Activated T-cell treated with anti-CD3 and anti-CD28 coated beads for 4 hours (primary cell): Measurements from ENCODE around the gene C20orf96.
"Not testable (repeated sequence)": the region's sequence is repeated elsewhere in the genome, so short reads cannot be mapped to it uniquely, and the experiment has no call there.

Experiments used
- DNase-seq: peaks from one replicate; pipeline ENCODE4 v3.0.0-alpha.2; 2020

Gene C20orf96

DNA sequence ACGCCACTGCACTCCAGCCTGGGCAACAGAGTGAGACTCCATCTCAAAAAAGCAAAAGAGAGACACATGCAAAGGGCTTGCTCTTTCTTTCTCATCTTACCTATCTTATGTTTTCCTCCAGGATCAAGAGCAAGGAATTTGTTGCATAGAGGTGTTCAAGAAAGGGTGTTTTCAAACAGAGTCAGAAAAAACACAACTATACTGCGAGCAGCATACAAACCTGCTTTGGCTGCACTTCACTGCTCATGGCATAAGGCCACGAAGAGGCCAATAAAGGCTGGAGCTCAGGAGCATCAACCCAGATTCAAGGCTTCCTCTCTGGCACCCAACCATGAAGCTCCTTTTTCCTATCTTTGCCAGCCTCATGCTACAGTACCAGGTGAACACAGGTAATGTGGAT, 63.6 kb downstream of the C20orf96 start, which contains the start of gene DEFB129:
Gene DEFB129 (plus strand): TSS at position 301 of the 400 bp plus-strand sequence. CDS start 31 bp downstream, at position 332.
- DNase-seq = no peak

- DNase-seq = not testable (repeated sequence)
These were observed 64.7 kb downstream of the C20orf96 start for GRCh38 chr20:225879-226278.

DNA sequence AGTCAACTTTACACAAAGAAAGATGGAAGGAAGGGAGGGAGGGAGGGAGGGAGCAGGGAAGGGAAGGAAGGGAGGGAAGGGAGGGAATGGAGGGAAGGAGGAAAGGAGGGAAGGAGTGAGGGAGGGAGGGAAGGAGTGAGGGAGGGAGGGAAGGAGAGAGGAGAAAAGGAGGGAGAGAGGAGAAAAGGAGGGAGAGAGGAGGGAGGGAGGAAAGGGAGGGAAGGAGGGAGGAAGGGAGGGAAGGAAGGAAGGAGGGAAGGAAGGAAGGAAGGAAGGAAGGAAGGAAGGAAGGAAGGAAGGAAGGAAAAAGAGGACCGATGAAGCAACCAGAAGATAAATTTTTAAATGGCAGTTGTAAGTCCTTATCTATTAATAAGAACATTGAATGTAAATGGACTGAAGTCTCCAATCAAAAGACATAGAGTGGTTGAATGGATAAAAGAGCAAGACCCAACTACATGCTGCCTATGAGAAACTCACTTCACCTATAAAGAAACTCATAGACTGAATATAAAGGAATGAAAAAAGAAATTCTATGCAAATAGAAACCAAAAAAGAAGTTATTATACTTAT, 69.2 kb downstream of the C20orf96 start:
- DNase-seq = no peak
